Activated naive CD4-positive, alpha-beta T cell treated with anti-CD3 and anti-CD28 coated beads for 36 hours (primary cell): ENCODE measurements around the gene F11R. TPM values are rescaled to one million over a fixed set of nuclear protein-coding genes. Genes with fewer than 3 reads are reported as not detected.
A peak's percentile ranks its signal among the peaks of the same experiment; 100 is the strongest.
"Not testable (repeated sequence)": the region's sequence is repeated elsewhere in the genome, so short reads cannot be mapped to it uniquely, and the experiment has no call there.

Experiments
- CTCF ChIA-PET: fragments of 350-600 bp; sonication (Branson Sonifier 250); formaldehyde crosslinking; loops from one replicate; lab custom pipeline; 2021; ENCODE audit warnings: antibody characterized with exemption; lab: Charles Lee
- DNase-seq: peaks from one replicate; pipeline ENCODE4 v3.0.0-alpha.2; 2020
- H3K27ac Mint-ChIP-seq: one replicate; pipeline ENCODE4 v1.8.0; 2021; ENCODE audit warnings: mild to moderate bottlenecking, mixed read lengths
- H3K27me3 Mint-ChIP-seq: one replicate; pipeline ENCODE4 v1.8.0; 2021; ENCODE audit warnings: low read depth, mixed read lengths
- H3K36me3 Mint-ChIP-seq: one replicate; pipeline ENCODE4 v1.8.0; 2021; ENCODE audit warnings: low read depth, mixed read lengths
- H3K4me1 Mint-ChIP-seq: one replicate; pipeline ENCODE4 v1.8.0; 2021; ENCODE audit warnings: low read depth, mixed read lengths
- H3K4me3 Mint-ChIP-seq: one replicate; pipeline ENCODE4 v1.8.0; 2021; ENCODE audit warnings: mild to moderate bottlenecking, moderate library complexity, mixed read lengths
- H3K9me3 Mint-ChIP-seq: one replicate; pipeline ENCODE4 v1.8.0; 2021; ENCODE audit warnings: mixed read lengths
- intact Hi-C: fragments of 100-400 bp; cut with micrococcal nuclease; formaldehyde crosslinking; loops from one replicate; pipeline ENCODE4 v1.15.1; 2023
- total RNA-seq, 2 experiments: library from RNA; stranded (reverse); gene quantifications; one replicate each; pipeline ENCODE4 v1.2.3, GENCODE V29; 2021

Gene F11R
- total RNA-seq, 2 experiments from 2014 or later = 26.0 to 26.9 TPM

- H3K9me3 Mint-ChIP-seq = no peaks in the 10 kb centered on the region
- intact Hi-C loops = loop anchor here (1.0 to 2.0 kb wide), 3 partner anchors 18 to 60 kb away; partner anchors contain the start of genes F11R and KLHDC9
- no peaks in the 10 kb centered on the region for H3K27me3 Mint-ChIP-seq
- peak; percentile 92 for DNase-seq
- peak within 1 kb of the TSS; percentile 77 for H3K27ac Mint-ChIP-seq
- CTCF ChIA-PET = interaction anchor here (0.6 to 11.2 kb wide), 11 partner anchors 9 to 66 kb away, joined by 3 to 135 read pairs (median 3); partner anchors contain the start of genes F11R and KLHDC9
- peaks cover 19% of the 10 kb centered on the region for H3K36me3 Mint-ChIP-seq
- H3K4me3 Mint-ChIP-seq = peak within 1 kb of the TSS; percentile 88
- peaks cover 36% of the 10 kb centered on the region for H3K4me1 Mint-ChIP-seq
These were observed 17.7 kb upstream of the F11R start, which contains the start of gene TSTD1 for GRCh38 chr1:161038523-161039153. TSS of gene TSTD1 (minus strand) at chr1:161038964. CDS start at chr1:161038889, 75 bp downstream.

DNA sequence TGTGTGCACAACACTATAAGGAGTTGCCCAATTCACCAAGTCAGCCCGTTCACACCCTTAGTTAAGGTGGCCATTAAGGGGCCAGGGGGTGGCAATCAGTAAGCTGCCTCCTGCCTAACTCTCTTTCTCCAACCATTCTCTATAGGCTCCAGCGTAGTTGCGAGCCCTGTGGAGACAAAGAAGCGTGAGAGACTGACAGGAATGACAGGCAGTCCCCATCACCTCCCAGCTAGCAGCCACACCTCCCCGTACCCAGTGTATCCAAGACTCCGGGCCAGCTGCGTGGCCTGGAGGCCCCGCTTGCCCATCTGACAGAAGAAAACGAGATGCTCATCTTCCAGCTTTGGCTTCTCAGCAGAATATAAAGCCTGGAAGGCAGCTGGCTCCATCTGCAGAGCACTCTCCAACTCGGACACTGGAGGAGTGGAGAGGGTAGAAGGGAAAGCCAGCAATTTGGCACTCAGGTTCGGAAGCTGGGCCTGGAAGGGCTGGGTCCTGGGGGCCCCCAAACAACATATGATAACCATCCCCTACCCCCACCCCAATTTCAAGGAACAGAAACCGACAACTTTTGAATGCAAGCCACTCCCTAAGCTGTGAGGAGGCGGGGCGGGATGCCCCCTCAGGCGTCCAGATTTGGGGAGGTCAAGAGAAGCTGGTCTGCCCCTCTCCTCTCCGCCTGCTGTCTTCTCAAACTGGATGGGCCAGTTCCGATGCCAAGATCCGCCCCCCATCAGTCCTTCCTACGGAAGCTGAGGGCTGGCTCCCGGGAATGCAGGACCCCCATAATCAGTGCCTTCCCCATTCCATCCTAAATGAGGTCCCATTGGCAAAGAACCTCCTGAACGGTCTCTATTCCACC is 16.9 kb upstream of the F11R start:
- Mint-ChIP-seq H3K27ac (no peak overlapping the region), H3K4me1 (peaks cover 40% of the 10 kb centered on the region), H3K4me3 (peak overlapping the region; percentile 88), H3K9me3 (no peaks in the 10 kb centered on the region), H3K36me3 (peaks cover 19% of the 10 kb centered on the region), H3K27me3 (no peaks in the 10 kb centered on the region)
- CTCF ChIA-PET = interaction anchor here (0.8 to 11.2 kb wide), 6 partner anchors 17 to 59 kb away, joined by 3 to 135 read pairs (median 4); partner anchors contain the start of genes F11R and KLHDC9
- intact Hi-C loops = loop anchor here (1.0 to 2.0 kb wide), 3 partner anchors 17 to 60 kb away; partner anchors contain the start of genes F11R and KLHDC9
- no peak for DNase-seq

- peak; percentile 37 for DNase-seq
- no peak overlapping the region for H3K27ac Mint-ChIP-seq
- no peaks in the 10 kb centered on the region for H3K9me3 Mint-ChIP-seq
- no peak overlapping the region for H3K4me3 Mint-ChIP-seq
- intact Hi-C loops = no loop called here
- peaks cover 5% of the 10 kb centered on the region for H3K36me3 Mint-ChIP-seq
- peaks cover 36% of the 10 kb centered on the region for H3K4me1 Mint-ChIP-seq
- CTCF ChIA-PET = interaction anchor here (2.4 to 2.5 kb wide), 2 partner anchors 8 to 37 kb away, joined by 12 to 22 read pairs; no protein-coding TSS in a partner anchor
- no peaks in the 10 kb centered on the region for H3K27me3 Mint-ChIP-seq
These were observed 12.8 kb upstream of the F11R start for GRCh38 chr1:161033751-161034150.

GRCh38 chr1:161032409-161032808 is 11.5 kb upstream of the F11R start:
- intact Hi-C loops = loop anchor here (1.0 kb wide), 1 partner anchor 10 kb away; no protein-coding TSS in a partner anchor
- H3K4me3 Mint-ChIP-seq = no peak overlapping the region
- CTCF ChIA-PET = interaction anchor here (1.0 to 2.5 kb wide), 5 partner anchors 10 to 65 kb away, joined by 3 to 22 read pairs (median 3); partner anchors contain the start of gene F11R
- peaks cover 5% of the 10 kb centered on the region for H3K36me3 Mint-ChIP-seq
- H3K27ac Mint-ChIP-seq = no peak overlapping the region
- H3K27me3 Mint-ChIP-seq = no peaks in the 10 kb centered on the region
- DNase-seq = no peak
- no peaks in the 10 kb centered on the region for H3K9me3 Mint-ChIP-seq
- peaks cover 28% of the 10 kb centered on the region for H3K4me1 Mint-ChIP-seq

GRCh38 chr1:161031874-161032273 is 10.9 kb upstream of the F11R start:
- Mint-ChIP-seq H3K27me3 (no peaks in the 10 kb centered on the region), H3K9me3 (peaks cover 4% of the 10 kb centered on the region), H3K4me3 (no peak overlapping the region), H3K27ac (no peak overlapping the region), H3K4me1 (peaks cover 28% of the 10 kb centered on the region), H3K36me3 (peaks cover 7% of the 10 kb centered on the region)
- intact Hi-C loops = loop anchor here (1.0 kb wide), 1 partner anchor 10 kb away; no protein-coding TSS in a partner anchor
- DNase-seq = no peak
- CTCF ChIA-PET = interaction anchor here (0.6 to 2.5 kb wide), 6 partner anchors 10 to 272 kb away, joined by 3 to 22 read pairs (median 4); partner anchors contain the start of gene F11R

DNA sequence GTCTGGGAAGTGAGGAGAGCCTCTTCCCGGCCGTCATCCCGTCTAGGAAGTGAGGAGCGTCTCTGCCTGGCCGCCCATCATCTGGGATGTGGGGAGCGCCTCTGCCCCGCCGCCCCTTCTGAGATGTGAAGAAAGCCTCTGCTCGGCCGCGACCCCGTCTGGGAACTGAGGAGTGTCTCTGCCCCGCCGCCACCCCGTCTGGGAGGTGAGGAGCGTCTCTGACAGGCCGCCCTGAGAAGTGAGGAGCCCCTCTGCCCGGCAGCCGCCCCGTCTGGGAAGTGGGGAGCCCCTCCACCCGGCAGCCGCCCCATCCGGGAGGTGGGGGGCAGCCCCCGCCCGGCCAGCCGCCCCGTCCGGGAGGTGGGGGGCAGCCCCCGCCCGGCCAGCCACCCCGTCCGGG is 8.5 kb upstream of the F11R start:
- H3K27ac Mint-ChIP-seq, intact Hi-C loops, H3K4me3 Mint-ChIP-seq, H3K36me3 Mint-ChIP-seq, H3K9me3 Mint-ChIP-seq, DNase-seq, H3K27me3 Mint-ChIP-seq, CTCF ChIA-PET: not testable (repeated sequence)
- peaks cover 30% of the 10 kb centered on the region for H3K4me1 Mint-ChIP-seq

DNA sequence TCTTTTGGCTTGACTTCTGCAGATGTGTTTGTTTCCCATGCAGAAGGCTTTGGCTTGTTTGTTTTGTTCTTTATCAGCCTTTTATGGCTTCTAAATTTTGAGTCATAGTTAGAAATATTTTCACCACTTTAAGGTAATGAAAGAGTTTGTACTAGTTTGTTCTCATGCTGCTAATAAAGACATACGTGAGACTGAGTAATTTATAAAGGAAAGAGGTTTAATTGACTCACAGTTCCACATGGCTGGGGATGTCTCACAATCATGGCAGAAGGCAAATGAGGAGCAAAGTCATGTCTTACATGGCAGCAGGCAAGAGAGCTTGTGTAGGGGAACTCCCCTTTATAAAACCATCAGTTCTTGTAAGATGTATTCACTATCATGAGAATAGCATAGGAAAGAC is 6.0 kb upstream of the F11R start:
- H3K36me3 Mint-ChIP-seq, H3K9me3 Mint-ChIP-seq, intact Hi-C loops, H3K4me3 Mint-ChIP-seq, H3K27me3 Mint-ChIP-seq, H3K27ac Mint-ChIP-seq: not testable (repeated sequence)
- peaks cover 19% of the 10 kb centered on the region for H3K4me1 Mint-ChIP-seq
- peak; percentile 27 for DNase-seq
- CTCF ChIA-PET = interaction anchor here (0.6 to 2.8 kb wide), 4 partner anchors 14 to 120 kb away, joined by 3 to 11 read pairs (median 5); no protein-coding TSS in a partner anchor

DNA sequence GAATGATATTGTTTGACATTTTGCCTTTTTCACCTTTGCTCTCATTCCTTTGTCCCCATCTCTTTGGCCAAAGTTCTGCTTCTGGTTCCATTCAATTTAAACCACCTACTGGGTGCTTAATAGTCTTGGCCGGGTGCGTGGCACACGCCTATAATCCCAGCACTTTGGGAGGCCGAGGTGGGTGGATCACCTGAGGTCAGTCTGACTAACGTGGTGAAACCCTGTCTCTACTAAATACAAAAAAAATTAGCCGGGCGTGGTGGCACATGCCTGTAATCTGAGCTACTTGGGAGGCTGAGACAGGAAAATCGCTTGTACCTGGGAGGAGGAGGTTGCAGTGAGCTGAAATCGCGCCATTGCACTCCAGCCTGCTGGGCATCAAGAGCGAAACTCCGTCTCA is 1.5 kb upstream of the F11R start:
- H3K9me3 Mint-ChIP-seq, DNase-seq, H3K27me3 Mint-ChIP-seq, H3K36me3 Mint-ChIP-seq, H3K27ac Mint-ChIP-seq: not testable (repeated sequence)
- peak overlapping the region; percentile 14 for H3K4me3 Mint-ChIP-seq
- CTCF ChIA-PET = interaction anchor here (1.0 to 2.8 kb wide), 4 partner anchors 8 to 66 kb away, joined by 3 to 11 read pairs (median 5); no protein-coding TSS in a partner anchor
- H3K4me1 Mint-ChIP-seq = peaks cover 37% of the 10 kb centered on the region
- intact Hi-C loops = loop anchor here (1.0 kb wide), 1 partner anchor 10 kb away; no protein-coding TSS in a partner anchor

DNA sequence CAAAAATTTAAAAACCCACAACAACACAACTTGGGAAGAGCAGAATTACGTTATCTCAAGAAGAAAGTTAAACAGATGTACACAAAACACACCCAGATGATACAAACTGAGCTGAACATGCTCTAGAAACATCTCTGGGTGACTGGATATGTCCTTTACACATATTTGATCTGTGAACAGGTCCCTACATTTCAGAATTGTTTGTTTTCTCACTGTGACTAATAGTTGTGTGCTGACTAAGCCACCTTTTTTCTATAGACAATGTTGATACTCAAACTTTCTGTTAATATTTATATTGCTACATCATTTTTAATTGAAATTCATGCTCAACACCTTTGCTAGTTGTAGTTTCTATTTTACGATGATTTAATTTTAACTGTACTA is 1.0 kb upstream of the F11R start:
- DNase-seq = no peak
- Mint-ChIP-seq H3K4me3 (peak overlapping the region; percentile 92), H3K36me3 (peaks cover 3% of the 10 kb centered on the region), H3K27me3 (no peaks in the 10 kb centered on the region), H3K9me3 (peaks cover 2% of the 10 kb centered on the region), H3K4me1 (peaks cover 34% of the 10 kb centered on the region), H3K27ac (peak overlapping the region; percentile 76)
- intact Hi-C loops = loop anchor here (1.0 to 2.0 kb wide), 4 partner anchors 9 to 47 kb away; partner anchors contain the start of genes ARHGAP30 and TSTD1
- CTCF ChIA-PET = interaction anchor here (1.0 to 2.8 kb wide), 6 partner anchors 9 to 66 kb away, joined by 3 to 11 read pairs (median 5); partner anchors contain the start of gene TSTD1

DNA sequence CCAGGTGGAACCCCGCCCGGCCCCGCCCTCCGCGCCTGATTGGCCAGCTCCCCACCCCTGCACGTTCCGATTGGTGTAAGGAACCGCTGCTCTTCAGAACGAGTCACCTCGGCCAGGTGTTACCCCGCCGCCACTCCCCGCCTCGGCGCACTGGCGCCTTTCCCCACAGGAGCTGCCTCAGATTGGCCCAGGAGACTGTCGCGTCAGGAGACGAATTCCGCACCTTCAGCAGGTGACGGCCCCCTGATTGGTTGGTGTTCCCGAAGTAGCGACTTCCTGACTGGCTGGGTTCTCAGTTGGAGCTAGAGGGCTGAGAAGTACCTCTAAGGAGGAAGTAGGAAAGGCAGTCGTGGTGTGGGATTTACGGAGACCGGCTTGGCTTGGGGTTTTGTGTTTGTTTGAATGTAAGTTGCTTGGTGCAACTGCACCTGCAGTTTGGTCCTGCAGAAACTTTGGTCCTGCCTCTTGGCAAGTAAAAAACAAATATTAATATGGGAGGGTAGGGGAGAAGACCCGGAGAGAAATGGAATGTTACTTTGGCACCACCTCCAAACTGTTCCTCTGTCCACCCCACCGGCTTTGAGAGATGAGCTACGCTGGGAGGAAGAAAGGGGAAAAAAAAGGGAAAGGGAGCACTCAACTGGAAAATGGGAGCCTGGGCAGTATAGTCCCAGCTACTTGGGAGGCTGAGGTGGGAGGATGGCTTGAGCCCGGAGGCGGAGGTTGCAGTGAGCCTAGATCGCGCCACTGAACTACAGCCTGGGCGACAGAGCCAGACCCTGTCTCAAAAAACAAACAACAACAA is 415 bp upstream of the F11R start:
- peak; percentile 94 for DNase-seq
- Mint-ChIP-seq H3K27ac (peak overlapping the region; percentile 76), H3K9me3 (no peaks in the 10 kb centered on the region), H3K27me3 (no peaks in the 10 kb centered on the region), H3K36me3 (no peaks in the 10 kb centered on the region), H3K4me3 (peak overlapping the region; percentile 92), H3K4me1 (peaks cover 35% of the 10 kb centered on the region)
- CTCF ChIA-PET = interaction anchor here (0.6 to 2.8 kb wide), 10 partner anchors 9 to 270 kb away, joined by 3 to 14 read pairs (median 5); partner anchors contain the start of gene TSTD1
- intact Hi-C loops = loop anchor here (1.0 to 2.0 kb wide), 3 partner anchors 8 to 48 kb away; partner anchors contain the start of genes ARHGAP30 and TSTD1
